HepG2 (cell line): ENCODE measurements around the gene TRPC6. TPM values are rescaled to one million over a fixed set of nuclear protein-coding genes. Genes with fewer than 3 reads are reported as not detected.
A peak's percentile ranks its signal among the peaks of the same experiment; 100 is the strongest.

Source experiments
- ATAC-seq: fragments of 200-7000 bp; cut with Tn5 transposase; 3 replicates; pipeline ENCODE4 v1.9.1; 2020; ENCODE audit warnings: mild to moderate bottlenecking, moderate library complexity
- Bru-seq: library from RNA; stranded (reverse); fragments of 400-500 nt; gene quantifications from one replicate; lab custom pipeline; 2021; lab: Mats Ljungman, UMichigan
- BruChase-seq, 2 experiments: library from RNA; stranded (reverse); fragments of 400-500 nt; gene quantifications; one replicate each; lab custom pipeline; 2021; lab: Mats Ljungman, UMichigan
- BruUV-seq: library from RNA; stranded (reverse); fragments of 400-500 nt; replicated peaks from 2 replicates; lab custom pipeline; 2021; lab: Mats Ljungman, UMichigan
- CTCF ChIA-PET: fragments of 300-600 bp; formaldehyde crosslinking; extraction: SDS; loops from one replicate; lab custom pipeline; 2021; ENCODE audit warnings: low total read pairs, inconsistent platforms, low intra/inter-chr PET ratio; lab: Yijun Ruan, JAX
- POLR2A ChIA-PET: fragments of 350-600 bp; sonication (Branson Sonifier 250); formaldehyde crosslinking; loops from one replicate; lab custom pipeline; 2020; ENCODE audit warnings: antibody characterized with exemption, inconsistent platforms; lab: Yijun Ruan, JAX
- DNase-seq: peaks from one replicate; pipeline ENCODE4 v3.0.0-alpha.2; 2015; ENCODE audit warnings: low spot score
- FAIRE-seq: peaks from 3 replicates; lab custom pipeline; 2011; peaks lifted over from hg19 to GRCh38; lab: Jason Lieb, UNC
- H2AFZ ChIP-seq: one replicate; pipeline ENCODE4 v1.6.1; 2011; ENCODE audit warnings: low read length, inconsistent platforms
- H3K27ac ChIP-seq: fragments of 300-600 bp; 3 replicates; pipeline ENCODE4 v1.8.0; 2011; ENCODE audit warnings: mixed run types, mild to moderate bottlenecking, mixed read lengths, low read length, inconsistent platforms; ENCODE audit not compliant: insufficient read depth; ENCODE audit errors: extremely low read length
- H3K27me3 ChIP-seq, 2 experiments: fragments of 200-600 bp in 1 of 2; 2 replicates in 1 of 2; 3 replicates in 1 of 2; pipeline versions ENCODE4 v1.6.0 to v1.8.0; 2011; ENCODE audit warnings: low read length in 2 of 2, mild to moderate bottlenecking in 2 of 2, moderate library complexity in 2 of 2, inconsistent platforms in 1 of 2; ENCODE audit not compliant: insufficient read depth in 2 of 2, control insufficient read depth in 1 of 2
- H3K36me3 ChIP-seq, 2 experiments: fragments of 200-600 bp in 1 of 2; replicated peaks in 1 of 2; 2 replicates in 1 of 2; 3 replicates in 1 of 2; pipeline versions ENCODE4 v1.5.1 to v1.8.0; 2011; ENCODE audit warnings: low read length in 2 of 2, inconsistent platforms in 1 of 2; ENCODE audit not compliant: insufficient read depth in 2 of 2, control insufficient read depth in 1 of 2
- H3K4me1 ChIP-seq: 2 replicates; pipeline ENCODE4 v1.5.1; 2012; ENCODE audit warnings: low read length, inconsistent platforms; ENCODE audit not compliant: insufficient read depth
- H3K4me2 ChIP-seq: 2 replicates; pipeline ENCODE4 v1.6.0; 2011; ENCODE audit warnings: low read depth, low read length, inconsistent platforms
- H3K4me3 ChIP-seq, 3 experiments: fragments of 200-600 bp in 1 of 3; sonication (generic), shearing (Covaris generic) in 1 of 3; replicated peaks in 1 of 3; 2 replicates each; pipeline ENCODE4 v1.5.1; 2011 to 2016; ENCODE audit warnings: low read length in 3 of 3, inconsistent platforms in 2 of 3, low read depth in 2 of 3, mild to moderate bottlenecking in 2 of 3, control low read depth in 1 of 3, mixed read lengths in 1 of 3; ENCODE audit not compliant: insufficient read depth in 1 of 3
- H3K79me2 ChIP-seq: one replicate; pipeline ENCODE4 v1.6.1; 2011; ENCODE audit warnings: low read length, inconsistent platforms; ENCODE audit not compliant: insufficient read depth
- H3K9ac ChIP-seq: 2 replicates; pipeline ENCODE4 v1.6.0; 2011; ENCODE audit warnings: mild to moderate bottlenecking, low read depth, low read length, inconsistent platforms; ENCODE audit not compliant: insufficient read depth
- H3K9me3 ChIP-seq: 2 replicates; pipeline ENCODE4 v1.5.1; 2012; ENCODE audit warnings: mild to moderate bottlenecking, low read length
- H4K20me1 ChIP-seq: 2 replicates; pipeline ENCODE4 v1.6.0; 2011; ENCODE audit warnings: inconsistent platforms, mild to moderate bottlenecking, low read length, moderate library complexity; ENCODE audit not compliant: insufficient read depth
- ELF3 ChIP-seq: IDR thresholded peaks from 2 replicates; pipeline ENCODE4 v1.6.1; 2016; ENCODE audit warnings: missing genetic modification reagents, missing compliant biosample characterization
- KMT2B ChIP-seq: IDR thresholded peaks from 2 replicates; pipeline ENCODE4 v1.6.1; 2016; ENCODE audit warnings: missing genetic modification reagents, missing compliant biosample characterization
- SALL1 ChIP-seq: sonication (generic); formaldehyde crosslinking; IDR thresholded peaks from 2 replicates; pipeline ENCODE4 v1.8.0; 2022; ENCODE audit warnings: mild to moderate bottlenecking, missing genetic modification reagents
- ZBTB21 ChIP-seq: sonication (generic); formaldehyde crosslinking; IDR thresholded peaks from 2 replicates; pipeline ENCODE4 v1.4.0; 2020; ENCODE audit warnings: missing genetic modification reagents
- ZNF253 ChIP-seq: sonication (generic); formaldehyde crosslinking; IDR thresholded peaks from 2 replicates; pipeline ENCODE4 v1.8.0; 2022; ENCODE audit warnings: mild to moderate bottlenecking, missing genetic modification reagents, borderline replicate concordance
- ZNF510 ChIP-seq: sonication (generic); formaldehyde crosslinking; IDR thresholded peaks from 2 replicates; pipeline ENCODE4 v1.4.0; 2020; ENCODE audit warnings: low read depth, mild to moderate bottlenecking, missing genetic modification reagents
- ZNF720 ChIP-seq: sonication (generic); formaldehyde crosslinking; IDR thresholded peaks from 2 replicates; pipeline ENCODE4 v1.4.0; 2020; ENCODE audit warnings: missing genetic modification reagents
- WGBS: methylation state at CpG from one replicate; pipeline ENCODE4 v1.1.6; 2017; ENCODE audit warnings: low lambda C conversion rate; 5-methylcytosine and 5-hydroxymethylcytosine counted together
- in situ Hi-C: cut with HindIII; loops from 2 replicates; pipeline ENCODE4 v1.10.0; 2017; ENCODE audit warnings: low pct_unique_long_range_greater_than_20kb; ENCODE audit not compliant: extremely low pct_ligation_motif_present
- intact Hi-C: fragments of 100-400 bp; cut with micrococcal nuclease; formaldehyde crosslinking; loops from one replicate; pipeline ENCODE4 v1.10.0; 2022; ENCODE audit not compliant: unreplicated experiment
- long read RNA-seq, 2 experiments: library from RNA in 1 of 2; library from polyadenylated mRNA in 1 of 2; stranded (forward) in 1 of 2; unstranded in 1 of 2; transcript quantifications; one replicate each; pipeline ENCODE4 v2.0.0, GENCODE V29; 2019 to 2022
- polyA minus RNA-seq, 3 experiments: library from RNA; depleted of rRNA, polyadenylated mRNA; stranded (reverse); fragments of >200 nt; gene quantifications; 2 replicates each; pipeline ENCODE4 v1.2.3, GENCODE V29; 2011; ENCODE audit warnings: low replicate concordance in 1 of 3
- polyA plus RNA-seq, 8 experiments: library from polyadenylated mRNA; depleted of rRNA in 3 of 8; stranded (reverse) in 7 of 8; unstranded in 1 of 8; fragments of >200 nt; fragmentation: Illumina TruSeq in 4 of 8; extraction: Trizol in 4 of 8; gene quantifications; 2 replicates each; pipeline versions ENCODE4 v1.2.1 to v1.2.3, GENCODE V29; 2011 to 2016; ENCODE audit warnings: low read depth in 4 of 8, missing spikeins in 1 of 8, mixed read lengths in 1 of 8; ENCODE audit not compliant: insufficient read depth in 1 of 8
- total RNA-seq, 5 experiments: library from RNA; depleted of rRNA; stranded (reverse); fragments of >200 nt; fragmentation: Illumina TruSeq; extraction: Trizol; gene quantifications; 2 replicates each; pipeline ENCODE4 v1.2.3, GENCODE V29; 2016; ENCODE audit warnings: low read depth in 1 of 5

TRPC6 gene
- total RNA-seq (2016; rRNA removed; fragmentation: Illumina TruSeq; extraction: Trizol) (not detected in 2 replicates), polyA plus RNA-seq (2011; rRNA removed) (not detected in 2 replicates), polyA minus RNA-seq (2011; rRNA and poly(A)+ RNA removed; ENCODE audit: low replicate concordance) (not detected in 2 replicates), Bru-seq, nascent RNA (percentile 1 among the genes with signal in this experiment), BruChase-seq, experiment 1, labeled RNA remaining after a 6-hour chase (percentile 1 among the genes with signal in this experiment), BruChase-seq, experiment 2, labeled RNA remaining after a 2-hour chase (percentile 2 among the genes with signal in this experiment)
- total RNA-seq (2016; cell fraction: cytosol; rRNA removed; fragmentation: Illumina TruSeq; extraction: Trizol; ENCODE audit: low read depth): not detected in 2 replicates
- not detected in 2 replicates for total RNA-seq (2016; cell fraction: insoluble cytoplasmic fraction; rRNA removed; fragmentation: Illumina TruSeq; extraction: Trizol)
- total RNA-seq (2016; cell fraction: membrane; rRNA removed; fragmentation: Illumina TruSeq; extraction: Trizol): not detected in 2 replicates
- total RNA-seq (2016; cell fraction: nucleus; rRNA removed; fragmentation: Illumina TruSeq; extraction: Trizol): not detected in 2 replicates
- polyA plus RNA-seq (2011; cell fraction: cytosol; rRNA removed): not detected in 2 replicates
- not detected in 2 replicates for polyA plus RNA-seq (2011; cell fraction: nucleus; rRNA removed)
- polyA plus RNA-seq (2012): not detected in 2 replicates
- not detected in 2 replicates for polyA plus RNA-seq (2016; cell fraction: cytosol; fragmentation: Illumina TruSeq; extraction: Trizol; ENCODE audit: low read depth)
- polyA plus RNA-seq (2016; cell fraction: insoluble cytoplasmic fraction; fragmentation: Illumina TruSeq; extraction: Trizol; ENCODE audit: low read depth): not detected in 2 replicates
- polyA plus RNA-seq (2016; cell fraction: membrane; fragmentation: Illumina TruSeq; extraction: Trizol; ENCODE audit: low read depth): not detected in 2 replicates
- not detected in 2 replicates for polyA plus RNA-seq (2016; cell fraction: nucleus; fragmentation: Illumina TruSeq; extraction: Trizol; ENCODE audit: insufficient read depth, low read depth)
- not detected in 2 replicates for polyA minus RNA-seq (2011; cell fraction: cytosol; rRNA and poly(A)+ RNA removed)
- polyA minus RNA-seq (2011; cell fraction: nucleus; rRNA and poly(A)+ RNA removed): not detected in 2 replicates
- long read RNA-seq, experiment 1: 0 reads
- long read RNA-seq, experiment 2: 0 reads

DNA sequence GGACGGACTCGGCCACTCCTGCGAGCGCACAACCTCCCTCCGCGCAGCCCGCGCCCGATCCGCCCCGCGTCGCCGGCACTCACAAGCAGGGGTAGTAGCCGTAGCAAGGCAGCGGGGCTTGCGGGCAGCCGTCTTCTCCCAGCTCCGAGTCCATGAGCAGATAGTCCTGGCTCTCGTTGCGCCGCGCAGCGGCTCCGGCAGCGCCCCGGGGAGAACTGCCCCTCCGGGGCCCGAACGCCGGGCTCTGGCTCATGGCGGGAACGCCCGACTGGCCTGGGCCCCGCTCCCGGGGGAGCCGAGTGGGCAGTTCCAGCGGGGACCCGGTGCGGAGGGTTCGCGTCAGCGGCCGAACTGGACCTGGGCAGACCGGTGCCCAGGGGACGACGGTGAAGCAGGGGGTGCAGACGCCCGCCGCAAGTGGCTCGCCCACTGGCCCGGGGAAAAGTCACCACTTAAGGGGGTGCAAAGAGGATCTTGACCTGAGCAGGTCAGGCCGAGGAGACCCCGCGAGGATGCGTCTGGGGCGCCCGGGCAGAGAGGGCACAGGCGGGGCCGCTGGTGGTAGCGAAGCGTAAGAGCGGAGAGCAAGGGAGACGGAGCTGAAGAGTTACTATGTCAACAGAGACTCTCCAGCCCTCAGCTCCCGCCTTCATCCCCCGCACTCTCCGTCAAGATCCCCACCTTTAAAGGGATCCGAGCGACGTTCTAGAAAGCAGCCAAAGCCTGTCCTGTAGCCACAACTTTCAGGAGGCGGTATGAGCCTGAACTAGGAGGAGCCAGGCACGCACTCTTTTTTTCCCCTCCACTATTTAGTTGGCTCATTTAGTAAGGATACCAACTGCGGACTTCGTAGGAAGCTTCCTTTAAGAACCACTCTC is at the start of gene TRPC6:
TRPC6 (minus strand) TSS at position 757 of the 878 bp plus-strand sequence; CDS start at position 253, 504 bp downstream.
- in situ Hi-C loops: no loop called here
- CTCF ChIA-PET: no interaction called here
- TF ChIP-seq KMT2B (CRISPR knock-in tag) (no peak), SALL1 (CRISPR knock-in tag) (no peak), ZBTB21 (CRISPR knock-in tag) (no peak), ELF3 (CRISPR knock-in tag) (no peak), ZNF510 (CRISPR knock-in tag) (no peak), ZNF253 (CRISPR knock-in tag) (no peak), ZNF720 (CRISPR knock-in tag) (no peak)
- TF ChIP-seq, all 625 proteins: peak for 0
- Histone ChIP-seq H3K79me2 (no peaks in the 10 kb centered on the region), H3K4me3 (no peak within 1 kb of the TSS), H4K20me1 (no peaks in the 10 kb centered on the region), H3K36me3 (no peaks in the 10 kb centered on the region), H3K27ac (no peak within 1 kb of the TSS), H2AFZ (no peak within 1 kb of the TSS), H3K4me1 (no peaks in the 10 kb centered on the region), H3K4me2 (no peak within 1 kb of the TSS), H3K27me3 (peaks cover 0 to 11% of the 10 kb centered on the region in 2 experiments; a peak in 2 of 5 replicates), H3K9ac (no peak within 1 kb of the TSS), H3K9me3 (no peaks in the 10 kb centered on the region)
- DNase-seq (no peak), FAIRE-seq (no peak), ATAC-seq (no peak)
- WGBS: 49% methylated on average over 32 of the region's 74 CpGs
- intact Hi-C loops: no loop called here
- POLR2A ChIA-PET: no interaction called here
- BruUV-seq: no TSS peak
